ENCODE data around the gene RNPS1.

RNPS1 gene

GRCh38 chr16:2273484-2273883 is 5.6 kb upstream of the RNPS1 start:
- Histone ChIP-seq H3K4me3 (replicated peaks; ENCODE audit: insufficient read depth, low read length) (no peak overlapping the region), H3K27me3 (ENCODE audit: insufficient read depth, poor library complexity, severe bottlenecking) (no peaks in the 10 kb centered on the region), H3K27ac (replicated peaks) (no peak overlapping the region)
- no peak for DNase-seq (ENCODE audit: low read depth in 1 of 2, low spot score in 1 of 2)
- TF ChIP-seq GABPA (IDR thresholded peaks at IDR 0.05; ENCODE audit: low read depth) (no peak), CTCF (IDR thresholded peaks at IDR 0.05; ENCODE audit: insufficient read depth, low read length) (no peak), REST (IDR thresholded peaks at IDR 0.05; ENCODE audit: insufficient replicate concordance, low read depth) (no peak), SPI1 (IDR thresholded peaks at IDR 0.05; ENCODE audit: borderline replicate concordance, low read depth) (no peak), POLR2AphosphoS5 (IDR thresholded peaks at IDR 0.05; ENCODE audit: low read depth) (no peak)

GRCh38 chr16:2271848-2272461 is 4.0 kb upstream of the RNPS1 start:
- H3K27me3 ChIP-seq (ENCODE audit: insufficient read depth, poor library complexity, severe bottlenecking), result no peaks in the 10 kb centered on the region
- DNase-seq (ENCODE audit: low read depth in 1 of 2, low spot score in 1 of 2), result no peak
- H3K27ac ChIP-seq (replicated peaks), result no peak overlapping the region
- H3K4me3 ChIP-seq (replicated peaks; ENCODE audit: insufficient read depth, low read length), result no peak overlapping the region
- no peak for TF ChIP-seq SPI1 (IDR thresholded peaks at IDR 0.05; ENCODE audit: borderline replicate concordance, low read depth)
- TF ChIP-seq GABPA (IDR thresholded peaks at IDR 0.05; ENCODE audit: low read depth), result no peak
- no peak for TF ChIP-seq POLR2AphosphoS5 (IDR thresholded peaks at IDR 0.05; ENCODE audit: low read depth)
- no peak for TF ChIP-seq CTCF (IDR thresholded peaks at IDR 0.05; ENCODE audit: insufficient read depth, low read length)
- TF ChIP-seq REST (IDR thresholded peaks at IDR 0.05; ENCODE audit: insufficient replicate concordance, low read depth), result no peak

- Histone ChIP-seq H3K27me3 (ENCODE audit: insufficient read depth, poor library complexity, severe bottlenecking) (no peaks in the 10 kb centered on the region), H3K27ac (replicated peaks) (no peak overlapping the region), H3K4me3 (replicated peaks; ENCODE audit: insufficient read depth, low read length) (no peak overlapping the region)
- DNase-seq (ENCODE audit: low read depth in 1 of 2, low spot score in 1 of 2), result no peak
- TF ChIP-seq REST (IDR thresholded peaks at IDR 0.05; ENCODE audit: insufficient replicate concordance, low read depth) (no peak), SPI1 (IDR thresholded peaks at IDR 0.05; ENCODE audit: borderline replicate concordance, low read depth) (no peak), POLR2AphosphoS5 (IDR thresholded peaks at IDR 0.05; ENCODE audit: low read depth) (no peak), GABPA (IDR thresholded peaks at IDR 0.05; ENCODE audit: low read depth) (no peak), CTCF (IDR thresholded peaks at IDR 0.05; ENCODE audit: insufficient read depth, low read length) (no peak)
Measured at GRCh38 chr16:2270588-2271470, 2.9 kb upstream of the RNPS1 start.
